ENCODE measurements around the gene SLC9A9.
"Not testable (repeated sequence)": the region's sequence is repeated elsewhere in the genome, so short reads cannot be mapped to it uniquely, and the experiment has no call there.

DNA sequence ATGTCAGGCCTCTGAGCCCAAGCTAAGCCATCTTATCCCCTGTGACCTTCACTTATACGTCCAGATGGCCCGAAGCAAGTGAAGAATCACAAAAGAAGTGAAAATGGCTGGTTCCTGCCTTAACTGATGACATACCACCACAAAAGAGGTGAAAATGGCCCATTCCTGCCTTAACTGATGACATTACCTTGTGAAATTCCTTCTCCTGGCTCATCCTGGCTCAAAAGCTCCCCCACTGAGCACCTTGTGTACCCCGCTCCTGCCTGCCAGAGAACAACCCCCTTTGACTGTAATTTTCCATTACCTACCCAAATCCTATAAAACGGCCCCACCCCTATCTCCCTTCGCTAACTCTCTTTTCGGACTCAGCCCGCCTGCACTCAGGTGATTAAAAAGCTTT lies 42.8 kb downstream of the SLC9A9 start:
- TF ChIP-seq, protein P1, sequence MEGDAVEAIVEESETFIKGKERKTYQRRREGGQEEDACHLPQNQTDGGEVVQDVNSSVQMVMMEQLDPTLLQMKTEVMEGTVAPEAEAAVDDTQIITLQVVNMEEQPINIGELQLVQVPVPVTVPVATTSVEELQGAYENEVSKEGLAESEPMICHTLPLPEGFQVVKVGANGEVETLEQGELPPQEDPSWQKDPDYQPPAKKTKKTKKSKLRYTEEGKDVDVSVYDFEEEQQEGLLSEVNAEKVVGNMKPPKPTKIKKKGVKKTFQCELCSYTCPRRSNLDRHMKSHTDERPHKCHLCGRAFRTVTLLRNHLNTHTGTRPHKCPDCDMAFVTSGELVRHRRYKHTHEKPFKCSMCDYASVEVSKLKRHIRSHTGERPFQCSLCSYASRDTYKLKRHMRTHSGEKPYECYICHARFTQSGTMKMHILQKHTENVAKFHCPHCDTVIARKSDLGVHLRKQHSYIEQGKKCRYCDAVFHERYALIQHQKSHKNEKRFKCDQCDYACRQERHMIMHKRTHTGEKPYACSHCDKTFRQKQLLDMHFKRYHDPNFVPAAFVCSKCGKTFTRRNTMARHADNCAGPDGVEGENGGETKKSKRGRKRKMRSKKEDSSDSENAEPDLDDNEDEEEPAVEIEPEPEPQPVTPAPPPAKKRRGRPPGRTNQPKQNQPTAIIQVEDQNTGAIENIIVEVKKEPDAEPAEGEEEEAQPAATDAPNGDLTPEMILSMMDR (IDR thresholded peaks at IDR 0.05; ENCODE audit: low read length), result not testable (repeated sequence)
- TF ChIP-seq EZH2 (optimal IDR thresholded peaks at IDR 0.05; ENCODE audit: low read depth, low read length), result not testable (repeated sequence)
